GM20000 (cell line): ENCODE measurements around the gene ABCA7.

Experiments
- DNase-seq: peaks from one replicate; pipeline ENCODE4 v3.0.0; 2012; ENCODE audit warnings: low spot score
- CTCF ChIP-seq: IDR thresholded peaks from 2 replicates; pipeline ENCODE4 v1.5.1; 2012; ENCODE audit warnings: mild to moderate bottlenecking, control low read depth; ENCODE audit errors: extremely low read depth, missing control alignments

The ABCA7 gene

GRCh38 chr19:1006711-1007398, 33.1 kb upstream of the ABCA7 start:
- DNase-seq, result no peak
- no peak for TF ChIP-seq CTCF

- no peak for DNase-seq
- TF ChIP-seq CTCF, result no peak
Measured at GRCh38 chr19:1007399-1008251, 32.3 kb upstream of the ABCA7 start.

- TF ChIP-seq CTCF, result no peak
Measured at GRCh38 chr19:1008268-1009040, 31.5 kb upstream of the ABCA7 start.

GRCh38 chr19:1009041-1009980, 30.6 kb upstream of the ABCA7 start:
- no peak for TF ChIP-seq CTCF
- no peak for DNase-seq

More at GRCh38 chr19:1008268-1009040, 31.5 kb upstream of the ABCA7 start:
- no peak for DNase-seq

- no peak for DNase-seq
- TF ChIP-seq CTCF, result no peak
Measured at GRCh38 chr19:1009981-1010538, 29.8 kb upstream of the ABCA7 start.
